ENCODE data around the gene GRAMD4. TPM values are rescaled to one million over a fixed set of nuclear protein-coding genes. Genes with fewer than 3 reads are reported as not detected.

GRAMD4 gene
- total RNA-seq, 1 experiment from 2014 or later: 19.8 TPM

DNA sequence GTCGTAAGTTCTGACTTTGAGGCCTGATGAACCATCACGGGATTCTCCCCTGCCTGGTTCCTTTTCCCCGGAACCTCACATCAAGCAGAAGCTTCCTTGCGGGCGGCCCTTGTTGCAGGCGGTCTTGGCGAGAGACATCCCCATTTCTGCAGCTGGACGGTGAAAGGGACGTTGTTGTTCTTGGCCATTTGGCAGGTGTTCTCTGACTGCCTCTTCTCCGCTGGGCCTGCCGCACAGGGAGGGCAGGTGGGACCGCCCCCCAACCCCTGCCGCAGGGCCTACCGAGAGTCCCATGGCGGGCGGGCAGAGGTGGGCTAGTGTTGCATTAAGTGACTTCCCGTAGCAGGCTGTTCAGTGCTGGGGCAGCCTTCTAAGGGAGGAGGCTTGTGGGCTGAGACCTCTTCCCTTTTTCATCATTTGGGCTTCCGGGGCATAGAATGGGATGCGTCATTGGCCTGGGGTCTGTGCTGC, 26.9 kb upstream of the GRAMD4 start:
- Histone ChIP-seq H3K23me2 (ENCODE audit: insufficient read length, low read depth, low read length, poor library complexity, severe bottlenecking) (no peaks in the 10 kb centered on the region), H2AFZ (ENCODE audit: low read length) (no peak overlapping the region), H3K18ac (ENCODE audit: insufficient read length, low read depth, low read length) (no peak overlapping the region), H3K79me2 (ENCODE audit: insufficient read depth, low read length) (no peaks in the 10 kb centered on the region), H4K5ac (ENCODE audit: insufficient read length, low read depth, low read length) (no peak overlapping the region), H3K56ac (ENCODE audit: insufficient read length, low read depth, low read length) (no peak overlapping the region), H3K14ac (ENCODE audit: insufficient read depth, low read length) (no peak overlapping the region; the same call in 1 of the 2 replicates), H4K91ac (ENCODE audit: insufficient read length, low read depth, low read length) (no peak overlapping the region), H3K9me3 (ENCODE audit: control insufficient read depth, low read depth, low read length) (no peaks in the 10 kb centered on the region), H4K20me1 (ENCODE audit: control insufficient read depth, insufficient read depth, insufficient read length) (no peaks in the 10 kb centered on the region), H3K9ac (ENCODE audit: extremely low read depth, insufficient read length, low read length) (no peak overlapping the region), H3T11ph (ENCODE audit: low read length) (no peak overlapping the region), H3K79me1 (ENCODE audit: insufficient read depth, low read depth, low read length, poor library complexity, severe bottlenecking) (no peaks in the 10 kb centered on the region), H3K4ac (ENCODE audit: low read depth, low read length) (no peak overlapping the region), H2BK12ac (ENCODE audit: insufficient read length, low read depth, low read length) (no peak overlapping the region), H2BK15ac (ENCODE audit: low read depth, low read length) (no peak overlapping the region), H3K4me1 (ENCODE audit: insufficient read depth, low read length) (peaks cover 2% of the 10 kb centered on the region; the same call in 1 of the 2 replicates), H3K27me3 (ENCODE audit: insufficient read depth, low read length) (no peaks in the 10 kb centered on the region), H2BK20ac (ENCODE audit: low read depth, low read length, poor library complexity, severe bottlenecking) (no peak overlapping the region), H3K4me2 (ENCODE audit: insufficient read depth, insufficient read length, low read length) (no peak overlapping the region), H2AK5ac (ENCODE audit: insufficient read length, low read length) (no peak overlapping the region), H3K27ac (ENCODE audit: insufficient read length, low read depth, low read length) (no peak overlapping the region), H4K8ac (replicated peaks; ENCODE audit: insufficient read length, low read depth, low read length) (no peak overlapping the region), H3K23ac (ENCODE audit: insufficient read length, low read depth, low read length) (no peak overlapping the region), H2BK5ac (ENCODE audit: insufficient read length, low read length) (no peak overlapping the region), H2BK120ac (ENCODE audit: low read depth, low read length, poor library complexity, severe bottlenecking) (no peak overlapping the region)
- H3K9me3 Mint-ChIP-seq: no peaks in the 10 kb centered on the region
- TF ChIP-seq, protein P1, sequence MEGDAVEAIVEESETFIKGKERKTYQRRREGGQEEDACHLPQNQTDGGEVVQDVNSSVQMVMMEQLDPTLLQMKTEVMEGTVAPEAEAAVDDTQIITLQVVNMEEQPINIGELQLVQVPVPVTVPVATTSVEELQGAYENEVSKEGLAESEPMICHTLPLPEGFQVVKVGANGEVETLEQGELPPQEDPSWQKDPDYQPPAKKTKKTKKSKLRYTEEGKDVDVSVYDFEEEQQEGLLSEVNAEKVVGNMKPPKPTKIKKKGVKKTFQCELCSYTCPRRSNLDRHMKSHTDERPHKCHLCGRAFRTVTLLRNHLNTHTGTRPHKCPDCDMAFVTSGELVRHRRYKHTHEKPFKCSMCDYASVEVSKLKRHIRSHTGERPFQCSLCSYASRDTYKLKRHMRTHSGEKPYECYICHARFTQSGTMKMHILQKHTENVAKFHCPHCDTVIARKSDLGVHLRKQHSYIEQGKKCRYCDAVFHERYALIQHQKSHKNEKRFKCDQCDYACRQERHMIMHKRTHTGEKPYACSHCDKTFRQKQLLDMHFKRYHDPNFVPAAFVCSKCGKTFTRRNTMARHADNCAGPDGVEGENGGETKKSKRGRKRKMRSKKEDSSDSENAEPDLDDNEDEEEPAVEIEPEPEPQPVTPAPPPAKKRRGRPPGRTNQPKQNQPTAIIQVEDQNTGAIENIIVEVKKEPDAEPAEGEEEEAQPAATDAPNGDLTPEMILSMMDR (conservative IDR thresholded peaks at IDR 0.05): no peak
- H3K27ac Mint-ChIP-seq: no peak overlapping the region
- peaks cover 20 to 33% of the 10 kb centered on the region in 2 experiments for H3K4me1 Mint-ChIP-seq
- H3K36me3 Mint-ChIP-seq (ENCODE audit: insufficient read depth in 1 of 3, low read depth in 3 of 3): no peaks in the 10 kb centered on the region
- no peak for DNase-seq
- no peaks in the 10 kb centered on the region for H3K27me3 Mint-ChIP-seq (ENCODE audit: low read depth)
- no peak overlapping the region for H3K4me3 Mint-ChIP-seq
- no CpG with 5 or more reads among the region's 19 CpGs for WGBS (ENCODE audit: extremely low coverage, insufficient read length, low lambda C conversion rate)

Measured in H9 (cell line).